RWPE1 (cell line): ENCODE data around the gene SPOCK1.

ENCODE experiments used
- CTCF ChIA-PET: fragments of 350-600 bp; sonication (Branson Sonifier 250); formaldehyde crosslinking; extraction: SDS; loops from one replicate; lab custom pipeline; 2021; lab: Yijun Ruan, JAX
- POLR2A ChIA-PET: fragments of 400-600 bp; formaldehyde crosslinking; extraction: SDS; loops from one replicate; lab custom pipeline; 2020; ENCODE audit warnings: antibody characterized with exemption; ENCODE audit not compliant: low non-redundant PET; lab: Yijun Ruan, JAX
- DNase-seq: peaks from one replicate; pipeline ENCODE4 v3.0.0; 2012; ENCODE audit warnings: low spot score
- H3K27ac ChIP-seq: fragments of 450-650 bp; 2 replicates; pipeline ENCODE4 v1.5.1; 2017
- CTCF ChIP-seq: fragments of 450-650 bp; conservative IDR thresholded peaks from 2 replicates; pipeline ENCODE4 v1.5.1; 2017; ENCODE audit warnings: low read depth, mild to moderate bottlenecking

The SPOCK1 gene

GRCh38 chr5:137412136-137412535, 87.0 kb downstream of the SPOCK1 start:
- H3K27ac ChIP-seq: no peak overlapping the region
- CTCF ChIA-PET: no interaction called here
- TF ChIP-seq CTCF: no peak
- POLR2A ChIA-PET: no interaction called here
- DNase-seq: no peak

- no peak for TF ChIP-seq CTCF
- ChIA-PET POLR2A (no interaction called here), CTCF (no interaction called here)
- DNase-seq: no peak
- H3K27ac ChIP-seq: no peak overlapping the region
These were observed 88.7 kb downstream of the SPOCK1 start for GRCh38 chr5:137410234-137411010.

- DNase-seq: no peak
- TF ChIP-seq CTCF: no peak
- CTCF ChIA-PET: interaction anchor here (0.6 kb wide), 2 partner anchors 14 to 333 kb away, joined by 3 read pairs; no protein-coding TSS in a partner anchor
- POLR2A ChIA-PET: no interaction called here
- no peak overlapping the region for H3K27ac ChIP-seq
These were observed 89.4 kb downstream of the SPOCK1 start for GRCh38 chr5:137409736-137410135.

GRCh38 chr5:137407090-137407489, 92.0 kb downstream of the SPOCK1 start:
- TF ChIP-seq CTCF: no peak

GRCh38 chr5:137405393-137405792, 93.7 kb downstream of the SPOCK1 start:
- TF ChIP-seq CTCF: no peak
- H3K27ac ChIP-seq: no peak overlapping the region
- DNase-seq: no peak
- POLR2A ChIA-PET: no interaction called here
- CTCF ChIA-PET: interaction anchor here (0.6 kb wide), 1 partner anchor 37 kb away, joined by 3 read pairs; no protein-coding TSS in a partner anchor

More at GRCh38 chr5:137407090-137407489, 92.0 kb downstream of the SPOCK1 start:
- POLR2A ChIA-PET: no interaction called here
- DNase-seq: no peak
- H3K27ac ChIP-seq: no peak overlapping the region
- CTCF ChIA-PET: no interaction called here

- POLR2A ChIA-PET: no interaction called here
- H3K27ac ChIP-seq: no peak overlapping the region
- DNase-seq: no peak
- no peak for TF ChIP-seq CTCF
- CTCF ChIA-PET: no interaction called here
These were observed 95.3 kb downstream of the SPOCK1 start for GRCh38 chr5:137403869-137404268.
